Lower leg skin (tissue), 3 donors: ENCODE data around the gene SLC8A1.

Experiments
- CTCF ChIP-seq, 3 donors: fragments of 450-650 bp; IDR thresholded peaks; one replicate each; pipeline ENCODE4 v1.5.1; 2016; ENCODE audit warnings: antibody characterized with exemption in 3 of 3, mild to moderate bottlenecking in 3 of 3, moderate library complexity in 2 of 3
- POLR2A ChIP-seq, 2 donors: fragments of 450-650 bp; IDR thresholded peaks; one replicate each; pipeline ENCODE4 v1.6.1; 2016 to 2017; ENCODE audit warnings: antibody characterized with exemption in 2 of 2, mild to moderate bottlenecking in 1 of 2, moderate library complexity in 1 of 2

GRCh38 chr2:40256008-40256407 is 195.9 kb downstream of the SLC8A1 start:
- no peak for TF ChIP-seq CTCF (IDR thresholded peaks at IDR 0.05)
- TF ChIP-seq POLR2A (IDR thresholded peaks at IDR 0.05) = no peak
